Activated B cell treated with CpG ODN at 0.5 μM for 24 hours (primary cell): ENCODE measurements around the gene FAXC. TPM values are rescaled to one million over a fixed set of nuclear protein-coding genes. Genes with fewer than 3 reads are reported as not detected.

Experiments
- ATAC-seq: fragments of 200-7000 bp; cut with Tn5 transposase; one replicate; pipeline ENCODE4 v1.10.0; 2021; ENCODE audit warnings: low read depth, mild to moderate bottlenecking, moderate library complexity
- CTCF ChIA-PET: fragments of 350-600 bp; sonication (Branson Sonifier 250); formaldehyde crosslinking; loops from one replicate; lab custom pipeline; 2021; ENCODE audit warnings: antibody characterized with exemption; lab: Charles Lee
- POLR2A ChIA-PET: fragments of 350-600 bp; sonication (Branson Sonifier 250); formaldehyde crosslinking; loops from one replicate; lab custom pipeline; 2021; ENCODE audit warnings: antibody characterized with exemption; lab: Charles Lee
- DNase-seq: peaks from one replicate; pipeline ENCODE4 v3.0.0; 2022
- H3K27ac Mint-ChIP-seq: one replicate; pipeline ENCODE4 v1.8.0; 2020; ENCODE audit warnings: mixed read lengths
- H3K27me3 Mint-ChIP-seq: one replicate; pipeline ENCODE4 v1.8.0; 2021; ENCODE audit warnings: mixed read lengths
- H3K36me3 Mint-ChIP-seq: one replicate; pipeline ENCODE4 v1.8.0; 2021; ENCODE audit warnings: low read depth, mixed read lengths
- H3K4me1 Mint-ChIP-seq: one replicate; pipeline ENCODE4 v1.8.0; 2021; ENCODE audit warnings: mixed read lengths
- H3K4me3 Mint-ChIP-seq: one replicate; pipeline ENCODE4 v1.8.0; 2020; ENCODE audit warnings: mild to moderate bottlenecking, mixed read lengths
- H3K9me3 Mint-ChIP-seq: one replicate; pipeline ENCODE4 v1.8.0; 2020; ENCODE audit warnings: mixed read lengths
- intact Hi-C: fragments of 100-400 bp; cut with micrococcal nuclease; formaldehyde crosslinking; loops from one replicate; pipeline ENCODE4 v1.15.1; 2024
- total RNA-seq: library from RNA; stranded (reverse); gene quantifications from 2 replicates; pipeline ENCODE4 v1.2.3, GENCODE V29; 2022
- TF ChIP-seq, protein P1 (sequence below): fragments of 200-600 bp; IDR thresholded peaks from one replicate; pipeline ENCODE4 v1.8.0; 2022; ENCODE audit warnings: antibody characterized with exemption, mild to moderate bottlenecking

FAXC gene
- total RNA-seq, 1 donor from 2014 or later = not detected

DNA sequence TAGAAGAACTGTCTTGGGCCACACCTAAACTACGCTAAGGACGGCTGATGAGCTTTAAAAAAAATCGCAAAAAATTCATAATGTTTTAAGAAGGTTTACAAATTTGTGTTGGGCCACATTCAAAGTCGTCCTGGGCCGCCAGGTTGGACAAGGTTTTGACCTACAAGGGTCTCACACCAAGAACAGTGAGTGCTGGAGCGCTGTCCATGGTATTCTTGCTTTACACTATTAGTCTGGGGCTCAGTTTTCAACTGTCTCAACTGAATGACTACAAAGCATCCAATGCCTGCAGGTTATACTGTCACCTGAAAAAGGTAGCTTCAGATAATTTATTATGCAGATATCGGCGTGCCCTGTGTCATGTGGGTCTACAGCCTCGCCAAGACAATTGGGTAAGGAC lies 3.7 kb upstream of the FAXC start:
- ATAC-seq = no peak

DNA sequence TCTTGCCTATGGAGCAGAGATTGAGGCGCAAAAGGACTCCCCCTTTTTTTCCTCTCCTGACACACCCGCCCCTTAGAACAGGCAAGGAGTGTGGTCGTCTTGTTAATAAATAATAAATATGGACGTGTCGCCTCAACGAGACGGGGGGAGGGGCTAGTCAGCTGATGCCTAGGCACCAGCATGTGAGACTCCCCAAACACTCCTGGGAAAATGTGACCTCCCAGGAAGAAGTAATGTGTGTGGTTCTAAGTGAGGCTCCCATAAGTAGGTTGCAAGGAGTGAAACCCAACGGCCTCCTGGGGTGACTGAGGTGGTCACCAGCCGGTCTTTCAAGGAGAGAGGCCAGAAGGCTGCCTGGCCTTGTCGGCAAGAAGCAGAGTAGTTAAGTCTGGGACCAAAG lies 1.1 kb upstream of the FAXC start:
- peaks cover 54% of the 10 kb centered on the region for H3K27me3 Mint-ChIP-seq
- ATAC-seq (no peak), DNase-seq (no peak)
- TF ChIP-seq, protein P1, sequence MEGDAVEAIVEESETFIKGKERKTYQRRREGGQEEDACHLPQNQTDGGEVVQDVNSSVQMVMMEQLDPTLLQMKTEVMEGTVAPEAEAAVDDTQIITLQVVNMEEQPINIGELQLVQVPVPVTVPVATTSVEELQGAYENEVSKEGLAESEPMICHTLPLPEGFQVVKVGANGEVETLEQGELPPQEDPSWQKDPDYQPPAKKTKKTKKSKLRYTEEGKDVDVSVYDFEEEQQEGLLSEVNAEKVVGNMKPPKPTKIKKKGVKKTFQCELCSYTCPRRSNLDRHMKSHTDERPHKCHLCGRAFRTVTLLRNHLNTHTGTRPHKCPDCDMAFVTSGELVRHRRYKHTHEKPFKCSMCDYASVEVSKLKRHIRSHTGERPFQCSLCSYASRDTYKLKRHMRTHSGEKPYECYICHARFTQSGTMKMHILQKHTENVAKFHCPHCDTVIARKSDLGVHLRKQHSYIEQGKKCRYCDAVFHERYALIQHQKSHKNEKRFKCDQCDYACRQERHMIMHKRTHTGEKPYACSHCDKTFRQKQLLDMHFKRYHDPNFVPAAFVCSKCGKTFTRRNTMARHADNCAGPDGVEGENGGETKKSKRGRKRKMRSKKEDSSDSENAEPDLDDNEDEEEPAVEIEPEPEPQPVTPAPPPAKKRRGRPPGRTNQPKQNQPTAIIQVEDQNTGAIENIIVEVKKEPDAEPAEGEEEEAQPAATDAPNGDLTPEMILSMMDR = no peak
- H3K4me1 Mint-ChIP-seq = peaks cover 8% of the 10 kb centered on the region
- ChIA-PET POLR2A (no interaction called here), CTCF (no interaction called here)
- no peak overlapping the region for H3K27ac Mint-ChIP-seq
- no peaks in the 10 kb centered on the region for H3K36me3 Mint-ChIP-seq
- no peak overlapping the region for H3K4me3 Mint-ChIP-seq
- intact Hi-C loops = no loop called here
- no peaks in the 10 kb centered on the region for H3K9me3 Mint-ChIP-seq

More for the DNA sequence above, 3.7 kb upstream of the FAXC start:
- Mint-ChIP-seq H3K27me3 (peaks cover 63% of the 10 kb centered on the region), H3K4me3 (no peak overlapping the region), H3K36me3 (no peaks in the 10 kb centered on the region), H3K27ac (no peak overlapping the region), H3K4me1 (peaks cover 8% of the 10 kb centered on the region), H3K9me3 (no peaks in the 10 kb centered on the region)
- CTCF ChIA-PET = no interaction called here
- DNase-seq = no peak
- intact Hi-C loops = no loop called here
- POLR2A ChIA-PET = no interaction called here
- TF ChIP-seq, protein P1 = no peak

DNA sequence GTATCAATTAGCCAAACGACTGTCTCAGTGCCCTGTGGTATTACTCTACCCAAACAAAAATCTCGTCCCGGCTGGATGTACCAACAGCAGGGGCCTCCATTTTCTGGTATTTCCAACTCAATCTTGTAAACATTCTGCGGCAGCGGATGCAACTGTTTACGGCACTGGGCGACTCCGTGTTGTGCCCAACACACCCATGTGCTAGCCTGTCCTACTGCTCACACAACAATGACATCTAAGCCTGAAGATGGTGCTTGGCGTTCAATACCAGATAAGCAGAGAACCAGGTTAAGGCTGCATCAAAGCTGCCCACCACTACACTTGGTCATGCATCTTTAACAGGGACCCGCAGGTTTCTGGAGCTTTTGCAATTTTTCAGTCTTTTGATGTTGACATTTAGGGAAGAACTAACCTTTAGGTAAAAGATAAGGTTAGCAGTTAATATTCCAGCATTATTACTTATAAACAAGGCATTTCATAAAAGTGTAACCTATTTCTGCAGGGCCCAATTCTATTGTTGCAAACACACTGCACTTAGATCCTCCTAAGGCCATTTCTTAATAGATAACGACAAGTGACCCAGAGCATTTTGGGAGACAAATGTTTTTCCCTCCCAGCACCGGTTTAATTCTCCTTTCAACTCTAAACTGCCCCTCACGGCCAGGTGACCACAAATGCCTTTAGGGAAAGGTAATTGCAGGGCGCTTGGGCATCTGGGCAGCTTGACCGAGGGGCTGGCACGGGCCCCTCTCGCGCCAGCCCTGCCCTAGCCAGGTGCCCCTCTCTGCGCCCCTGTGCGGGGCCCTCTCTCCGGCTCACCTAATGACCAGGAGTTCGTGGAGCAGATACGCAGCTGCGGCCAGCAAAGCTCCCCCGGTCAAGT lies 945 bp downstream of the FAXC start:
- ATAC-seq (no peak), DNase-seq (no peak)
- H3K36me3 Mint-ChIP-seq = no peaks in the 10 kb centered on the region
- no peak overlapping the region for H3K4me3 Mint-ChIP-seq
- peaks cover 52% of the 10 kb centered on the region for H3K27me3 Mint-ChIP-seq
- TF ChIP-seq, protein P1 = no peak
- POLR2A ChIA-PET = no interaction called here
- intact Hi-C loops = no loop called here
- H3K9me3 Mint-ChIP-seq = no peaks in the 10 kb centered on the region
- CTCF ChIA-PET = no interaction called here
- peaks cover 8% of the 10 kb centered on the region for H3K4me1 Mint-ChIP-seq
- H3K27ac Mint-ChIP-seq = no peak overlapping the region

DNA sequence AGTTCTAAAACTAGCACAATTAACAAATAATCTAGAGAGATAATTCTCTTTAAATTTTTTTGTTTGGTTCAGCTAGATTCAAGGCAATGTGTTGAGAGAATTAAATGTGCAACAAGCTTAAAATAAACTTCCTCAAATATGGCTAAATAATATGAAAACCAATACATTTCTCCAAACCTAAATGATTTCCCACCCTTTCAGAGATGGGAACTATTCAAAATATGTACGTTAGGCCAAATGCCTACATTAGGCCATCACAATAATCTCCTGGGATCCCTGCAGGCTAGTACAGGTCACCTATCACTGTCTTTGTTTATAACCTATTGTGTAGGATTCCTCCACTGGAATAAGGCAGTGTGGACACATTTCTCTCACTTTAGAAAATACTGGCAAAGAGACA lies 1.7 kb downstream of the FAXC start:
- ChIA-PET CTCF (no interaction called here), POLR2A (no interaction called here)
- DNase-seq = no peak
- TF ChIP-seq, protein P1 = no peak
- Mint-ChIP-seq H3K4me3 (no peak overlapping the region), H3K9me3 (no peaks in the 10 kb centered on the region), H3K27me3 (peaks cover 49% of the 10 kb centered on the region), H3K27ac (no peak overlapping the region), H3K36me3 (no peaks in the 10 kb centered on the region), H3K4me1 (peaks cover 8% of the 10 kb centered on the region)
- no peak for ATAC-seq
- intact Hi-C loops = no loop called here

GRCh38 chr6:99346595-99346994 lies 2.9 kb downstream of the FAXC start:
- Mint-ChIP-seq H3K27ac (no peak overlapping the region), H3K4me3 (no peak overlapping the region), H3K27me3 (peaks cover 45% of the 10 kb centered on the region), H3K4me1 (peaks cover 8% of the 10 kb centered on the region), H3K9me3 (no peaks in the 10 kb centered on the region), H3K36me3 (no peaks in the 10 kb centered on the region)
- ChIA-PET CTCF (no interaction called here), POLR2A (no interaction called here)
- DNase-seq (no peak), ATAC-seq (no peak)
- intact Hi-C loops = no loop called here
- TF ChIP-seq, protein P1 = no peak
